H1 (cell line): ENCODE measurements around the gene ZNF575. TPM values are rescaled to one million over a fixed set of nuclear protein-coding genes. Genes with fewer than 3 reads are reported as not detected.

ENCODE experiments used
- BCL11A ChIP-seq, 2 experiments: IDR thresholded peaks; one replicate each; pipeline ENCODE4 v1.6.1; 2011; ENCODE audit warnings: low read depth in 2 of 2, low read length in 2 of 2, mild to moderate bottlenecking in 2 of 2
- BRCA1 ChIP-seq: IDR thresholded peaks from 2 replicates; pipeline ENCODE4 v1.6.1; 2012; ENCODE audit warnings: low read depth, low read length, improper control_type of control experiment
- CBX5 ChIP-seq: fragments of 300-800, 300-1000 bp; sonication (generic); IDR thresholded peaks from 2 replicates; pipeline ENCODE4 v1.7.1; 2016; ENCODE audit warnings: antibody characterized with exemption, low read length, low read depth
- CHD7 ChIP-seq: fragments of 300-600 bp; sonication (generic); IDR thresholded peaks from 2 replicates; pipeline ENCODE4 v1.7.1; 2012; ENCODE audit warnings: low read length, moderate library complexity, mild to moderate bottlenecking, inconsistent platforms; ENCODE audit not compliant: insufficient replicate concordance
- EP300 ChIP-seq, 2 experiments: IDR thresholded peaks; 1 replicate in 1 of 2; 2 replicates in 1 of 2; pipeline ENCODE4 v1.6.1; 2011 to 2012; ENCODE audit warnings: low read depth in 2 of 2, low read length in 2 of 2, mild to moderate bottlenecking in 2 of 2, borderline replicate concordance in 1 of 2, inconsistent platforms in 1 of 2, moderate library complexity in 1 of 2
- JUN ChIP-seq: IDR thresholded peaks from 2 replicates; pipeline ENCODE4 v1.6.1; 2011; ENCODE audit warnings: low read depth, mild to moderate bottlenecking, improper control_type of control experiment, low read length
- KDM1A ChIP-seq: fragments of 200-600, 300-600 bp; sonication (generic); IDR thresholded peaks from 2 replicates; pipeline ENCODE4 v1.7.1; 2016; ENCODE audit warnings: mild to moderate bottlenecking, low read length, borderline replicate concordance
- MAFK ChIP-seq: IDR thresholded peaks from 2 replicates; pipeline ENCODE4 v1.6.1; 2012; ENCODE audit warnings: low read depth, mild to moderate bottlenecking, improper control_type of control experiment, low read length
- MAX ChIP-seq: IDR thresholded peaks from 2 replicates; pipeline ENCODE4 v1.6.1; 2012; ENCODE audit warnings: inconsistent platforms
- SP4 ChIP-seq: IDR thresholded peaks from 2 replicates; pipeline ENCODE4 v1.6.1; 2012; ENCODE audit warnings: low read length, inconsistent platforms
- SUZ12 ChIP-seq: fragments of 200-600 bp; sonication (generic); IDR thresholded peaks from 2 replicates; pipeline ENCODE4 v1.6.1; 2012; ENCODE audit warnings: mild to moderate bottlenecking, inconsistent platforms, low read length, moderate library complexity, mixed read lengths
- TAF1 ChIP-seq: IDR thresholded peaks from 2 replicates; pipeline ENCODE4 v1.6.1; 2011; ENCODE audit warnings: mild to moderate bottlenecking, low read depth, low read length
- YY1 ChIP-seq: IDR thresholded peaks from 2 replicates; pipeline ENCODE4 v1.6.1; 2011; ENCODE audit warnings: low read depth, mild to moderate bottlenecking, low read length
- polyA plus RNA-seq, 7 experiments: library from polyadenylated mRNA; depleted of rRNA in 3 of 7; stranded (reverse) in 5 of 7; unstranded in 2 of 7; fragments of >200 nt in 5 of 7; fragments of 200-250 nt in 2 of 7; gene quantifications; 1 replicate in 5 of 7; 2 replicates in 1 of 7; 4 replicates in 1 of 7; pipeline versions ENCODE4 v1.2.1 to v1.2.3, GENCODE V29; 2011 to 2013; ENCODE audit warnings: missing spikeins in 2 of 7, mixed read lengths in 2 of 7
- total RNA-seq: library from RNA; stranded (reverse); fragmentation: NEBNext Ultra II Directional; extraction: Animal tissue kit (Norgen Biotek cat#: 25700); gene quantifications from 2 replicates; pipeline ENCODE4 v1.2.1, GENCODE V29; 2021

ZNF575 gene
- total and polyA plus RNA-seq, 2 of the 8 experiments (the other 6 are each of a cell fraction or from before 2014, with no cell fraction given) = 0.05 TPM; not detected in 1

GRCh38 chr19:43553656-43554055 lies 20.7 kb downstream of the ZNF575 start (continued):
- TF ChIP-seq CHD7 = no peak
- TF ChIP-seq MAFK = no peak
- TF ChIP-seq SP4 = no peak
- TF ChIP-seq YY1 = no peak
- TF ChIP-seq KDM1A = no peak
- no peak for TF ChIP-seq TAF1
- TF ChIP-seq BRCA1 = no peak
- TF ChIP-seq JUN = no peak
- TF ChIP-seq EP300 (IDR thresholded peaks at IDR 0.05; ENCODE audit: borderline replicate concordance in 1 of 2, low read depth in 2 of 2, low read length in 2 of 2) = no peak
- TF ChIP-seq BCL11A (IDR thresholded peaks at IDR 0.05; ENCODE audit: low read depth in 2 of 2, low read length in 2 of 2) = no peak
- TF ChIP-seq SUZ12 = no peak
- TF ChIP-seq MAX = no peak
- no peak for TF ChIP-seq CBX5
